WTC11 (cell line): ENCODE measurements around the gene CDK5RAP2.

Experiments
- ESRRA ChIP-seq: sonication (generic); formaldehyde crosslinking; IDR thresholded peaks from 2 replicates; pipeline ENCODE4 v1.8.1; 2022; ENCODE audit warnings: mild to moderate bottlenecking, missing genetic modification reagents, borderline replicate concordance
- SP1 ChIP-seq: sonication (generic); formaldehyde crosslinking; conservative IDR thresholded peaks from 2 replicates; pipeline ENCODE4 v1.8.1; 2022; ENCODE audit warnings: missing genetic modification reagents
- TF ChIP-seq, protein P1 (sequence below): fragments of 200-600 bp; IDR thresholded peaks from 2 replicates; pipeline ENCODE4 v1.8.0; 2022; ENCODE audit warnings: antibody characterized with exemption

DNA sequence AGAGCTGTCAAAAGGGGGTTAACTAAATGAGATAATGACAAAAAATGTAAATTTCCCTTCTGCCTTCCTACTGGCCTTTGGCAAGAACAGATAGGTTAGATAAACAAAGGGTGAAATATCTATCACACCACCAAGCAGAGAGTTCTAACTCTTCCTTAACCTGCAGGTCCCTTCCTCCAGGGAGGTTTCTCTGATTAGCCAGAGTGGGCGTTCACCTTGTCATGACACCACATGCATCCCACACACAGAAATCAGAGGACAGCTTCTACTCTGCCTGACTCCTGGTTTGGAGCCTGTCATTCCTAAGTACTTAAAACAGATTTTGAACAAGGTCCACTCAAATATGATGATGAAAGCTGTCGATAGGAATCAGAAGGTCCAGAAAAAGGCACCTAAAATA is 180.0 kb downstream of the CDK5RAP2 start:
- no peak for TF ChIP-seq SP1 (CRISPR knock-in tag)
- TF ChIP-seq, protein P1, sequence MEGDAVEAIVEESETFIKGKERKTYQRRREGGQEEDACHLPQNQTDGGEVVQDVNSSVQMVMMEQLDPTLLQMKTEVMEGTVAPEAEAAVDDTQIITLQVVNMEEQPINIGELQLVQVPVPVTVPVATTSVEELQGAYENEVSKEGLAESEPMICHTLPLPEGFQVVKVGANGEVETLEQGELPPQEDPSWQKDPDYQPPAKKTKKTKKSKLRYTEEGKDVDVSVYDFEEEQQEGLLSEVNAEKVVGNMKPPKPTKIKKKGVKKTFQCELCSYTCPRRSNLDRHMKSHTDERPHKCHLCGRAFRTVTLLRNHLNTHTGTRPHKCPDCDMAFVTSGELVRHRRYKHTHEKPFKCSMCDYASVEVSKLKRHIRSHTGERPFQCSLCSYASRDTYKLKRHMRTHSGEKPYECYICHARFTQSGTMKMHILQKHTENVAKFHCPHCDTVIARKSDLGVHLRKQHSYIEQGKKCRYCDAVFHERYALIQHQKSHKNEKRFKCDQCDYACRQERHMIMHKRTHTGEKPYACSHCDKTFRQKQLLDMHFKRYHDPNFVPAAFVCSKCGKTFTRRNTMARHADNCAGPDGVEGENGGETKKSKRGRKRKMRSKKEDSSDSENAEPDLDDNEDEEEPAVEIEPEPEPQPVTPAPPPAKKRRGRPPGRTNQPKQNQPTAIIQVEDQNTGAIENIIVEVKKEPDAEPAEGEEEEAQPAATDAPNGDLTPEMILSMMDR: no peak
- no peak for TF ChIP-seq ESRRA (CRISPR knock-in tag)
